Neural cell (in vitro differentiated cells): ENCODE data around the gene ADORA2B.

Experiments used
- CTCF ChIP-seq: fragments of 450-650 bp; IDR thresholded peaks from 2 replicates; pipeline ENCODE4 v1.5.1; 2014; ENCODE audit warnings: antibody characterized with exemption, mild to moderate bottlenecking, moderate library complexity; ENCODE audit not compliant: poor library complexity, severe bottlenecking
- EP300 ChIP-seq: fragments of 450-650 bp; conservative IDR thresholded peaks from 2 replicates; pipeline ENCODE4 v1.6.1; 2014; ENCODE audit warnings: antibody characterized with exemption, mild to moderate bottlenecking, moderate library complexity; ENCODE audit not compliant: poor library complexity, severe bottlenecking
- EZH2 ChIP-seq: fragments of 200-600, 300-800 bp; shearing (Covaris generic), sonication (generic); IDR thresholded peaks from 2 replicates; pipeline ENCODE4 v1.6.1; 2014; ENCODE audit warnings: antibody characterized with exemption, low read length, borderline replicate concordance, mild to moderate bottlenecking; ENCODE audit not compliant: insufficient read depth, poor library complexity, severe bottlenecking
- MXI1 ChIP-seq: fragments of 450-650 bp; conservative IDR thresholded peaks from 2 replicates; pipeline ENCODE4 v1.6.1; 2014; ENCODE audit warnings: antibody characterized with exemption, mild to moderate bottlenecking; ENCODE audit not compliant: poor library complexity, severe bottlenecking
- POLR2AphosphoS5 ChIP-seq: IDR thresholded peaks from 2 replicates; pipeline ENCODE4 v1.6.1; 2012
- RAD21 ChIP-seq: fragments of 450-650 bp; conservative IDR thresholded peaks from 2 replicates; pipeline ENCODE4 v1.6.1; 2014; ENCODE audit warnings: antibody characterized with exemption, mild to moderate bottlenecking, moderate library complexity
- REST ChIP-seq: IDR thresholded peaks from 2 replicates; pipeline ENCODE4 v1.6.1; 2012; ENCODE audit warnings: borderline replicate concordance
- SMC3 ChIP-seq: fragments of 450-650 bp; conservative IDR thresholded peaks from 2 replicates; pipeline ENCODE4 v1.6.1; 2014; ENCODE audit warnings: antibody characterized with exemption, mild to moderate bottlenecking, moderate library complexity; ENCODE audit not compliant: poor library complexity
- TAF1 ChIP-seq: IDR thresholded peaks from 2 replicates; pipeline ENCODE4 v1.6.1; 2012; ENCODE audit warnings: low read depth

- no peak for TF ChIP-seq POLR2AphosphoS5
- TF ChIP-seq REST: no peak
- TF ChIP-seq CTCF: no peak
- no peak for TF ChIP-seq MXI1
- TF ChIP-seq TAF1: no peak
- TF ChIP-seq RAD21: no peak
- no peak for TF ChIP-seq EP300
- TF ChIP-seq EZH2: no peak
- TF ChIP-seq SMC3: no peak
Measured at GRCh38 chr17:15970500-15970899, 25.6 kb downstream of the ADORA2B start.
